Dedifferentiated amniotic fluid mesenchymal stem cell (primary cell): Measurements from ENCODE around the gene CA5A.
"Not testable (repeated sequence)": the region's sequence is repeated elsewhere in the genome, so short reads cannot be mapped to it uniquely, and the experiment has no call there.

Experiments used
- DNase-seq: peaks from one replicate; pipeline ENCODE4 v3.0.0-alpha.2; 2016; ENCODE audit errors: extremely low spot score

Gene CA5A

GRCh38 chr16:87924041-87924810 lies 12.1 kb downstream of the CA5A start:
- no peak for DNase-seq

DNA sequence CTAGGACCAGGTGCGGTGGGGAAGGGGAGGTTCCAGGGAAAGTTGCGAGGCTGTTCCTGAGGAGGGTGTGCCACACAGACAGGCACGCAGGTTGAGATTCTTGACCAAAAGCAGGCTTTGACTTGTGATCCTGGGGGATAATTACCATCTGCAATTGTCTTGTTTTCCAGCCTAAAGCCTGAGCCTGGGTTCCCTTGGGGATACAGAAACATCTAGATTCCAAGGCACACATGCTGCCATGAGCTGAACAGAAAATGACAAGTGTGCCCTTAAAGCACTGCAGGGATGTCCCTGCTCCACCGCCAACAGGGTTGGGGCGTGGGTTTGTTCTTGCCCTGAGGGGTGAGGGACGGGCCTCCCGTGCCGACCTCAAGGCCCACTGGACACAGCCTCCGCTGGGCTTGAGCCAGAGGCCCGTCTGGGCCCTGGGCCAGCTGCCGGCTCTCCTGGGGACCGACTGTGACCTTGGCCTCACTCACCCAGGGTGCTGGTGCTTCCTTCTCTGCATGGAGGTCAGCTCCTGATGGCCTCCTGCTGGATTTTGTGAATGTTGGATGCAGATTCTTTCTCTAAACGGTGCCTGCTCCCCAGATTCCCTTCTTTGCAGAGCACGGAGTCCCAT lies 14.0 kb downstream of the CA5A start:
- no peak for DNase-seq

DNA sequence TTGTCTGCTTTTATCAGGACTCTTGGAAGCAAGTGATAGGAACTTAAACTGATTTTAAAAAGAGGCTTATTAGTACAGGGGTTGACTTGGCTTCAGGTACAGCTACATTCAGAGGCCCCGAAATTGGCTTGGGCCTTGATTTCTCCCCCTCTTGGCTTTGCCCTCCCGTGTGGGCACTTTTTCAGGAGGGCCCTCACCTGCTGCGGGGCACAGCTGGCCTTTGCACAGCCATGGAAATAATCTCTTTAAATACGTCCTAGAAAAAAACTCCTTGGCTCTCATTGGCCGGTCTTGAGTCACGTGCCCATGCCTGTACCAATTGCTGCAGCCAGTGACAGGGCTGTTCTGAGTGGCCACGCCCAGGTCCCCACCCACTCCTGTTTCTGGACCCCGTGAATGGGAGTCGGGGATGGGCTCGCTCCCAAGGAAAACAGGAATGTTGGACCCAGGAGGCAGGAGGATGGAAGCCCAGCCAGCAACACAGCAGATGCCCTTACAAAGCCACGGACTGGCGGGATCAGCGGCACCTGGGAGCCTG lies 15.0 kb downstream of the CA5A start:
- no peak for DNase-seq

- DNase-seq, result no peak
Observed at GRCh38 chr16:87919681-87919994, 16.7 kb downstream of the CA5A start.

- DNase-seq, result no peak
Observed at GRCh38 chr16:87918866-87919680, 17.3 kb downstream of the CA5A start.

DNA sequence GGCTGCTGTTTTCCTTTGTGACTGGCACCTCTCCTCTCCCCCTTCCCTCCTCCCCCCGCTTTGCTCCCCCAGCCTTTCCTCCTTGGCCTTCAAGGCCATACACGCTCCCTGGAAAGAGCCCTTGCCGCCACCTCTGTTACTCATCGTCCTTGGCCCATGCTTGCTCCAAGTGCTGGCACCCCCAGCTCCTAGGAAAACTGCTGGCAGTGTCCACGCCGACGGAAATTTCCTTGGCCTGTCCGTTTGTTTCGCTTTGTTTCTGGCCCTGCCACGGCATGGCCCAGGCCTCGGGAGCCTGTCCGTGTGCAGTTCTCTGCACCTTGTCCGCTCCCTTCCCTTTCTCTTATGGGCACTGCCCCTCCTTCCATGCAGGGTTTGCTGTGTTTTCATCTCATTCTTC lies 18.0 kb downstream of the CA5A start:
- no peak for DNase-seq

DNA sequence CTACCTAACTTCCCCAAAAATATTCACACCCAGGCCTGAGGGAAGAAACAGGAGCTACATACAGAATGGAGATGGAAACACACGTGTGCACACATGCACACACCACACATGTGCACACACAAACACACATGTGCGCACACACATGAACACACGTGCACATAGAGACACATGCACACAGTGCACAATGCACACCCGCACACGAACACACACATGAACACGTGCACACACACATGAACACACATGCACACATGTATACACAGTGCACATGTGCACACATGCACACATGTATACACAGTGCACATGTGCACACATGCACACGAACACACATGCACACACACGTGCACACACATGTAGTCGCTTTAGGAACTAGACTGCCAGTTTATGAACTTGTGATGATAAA lies 18.8 kb downstream of the CA5A start:
- DNase-seq, result no peak

DNA sequence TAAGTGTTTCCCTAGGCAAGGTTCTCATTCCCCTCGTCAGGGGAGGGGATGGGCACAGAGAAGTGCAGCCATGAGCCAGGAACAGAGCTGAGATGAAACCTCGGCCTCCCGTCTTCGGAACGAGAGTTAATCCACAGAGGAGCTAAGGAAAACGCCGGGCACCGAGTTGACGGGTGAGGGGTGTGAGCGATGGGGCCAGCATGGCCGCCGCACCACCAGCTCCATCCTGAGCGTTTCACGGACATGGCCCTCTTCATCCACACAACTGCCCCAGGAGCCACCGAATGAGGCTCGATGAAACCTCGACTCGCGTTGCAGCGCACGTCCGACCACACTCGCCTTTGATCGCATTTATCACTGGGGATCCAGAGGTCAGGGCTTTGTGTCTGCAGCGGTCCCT lies 21.5 kb downstream of the CA5A start:
- no peak for DNase-seq

DNA sequence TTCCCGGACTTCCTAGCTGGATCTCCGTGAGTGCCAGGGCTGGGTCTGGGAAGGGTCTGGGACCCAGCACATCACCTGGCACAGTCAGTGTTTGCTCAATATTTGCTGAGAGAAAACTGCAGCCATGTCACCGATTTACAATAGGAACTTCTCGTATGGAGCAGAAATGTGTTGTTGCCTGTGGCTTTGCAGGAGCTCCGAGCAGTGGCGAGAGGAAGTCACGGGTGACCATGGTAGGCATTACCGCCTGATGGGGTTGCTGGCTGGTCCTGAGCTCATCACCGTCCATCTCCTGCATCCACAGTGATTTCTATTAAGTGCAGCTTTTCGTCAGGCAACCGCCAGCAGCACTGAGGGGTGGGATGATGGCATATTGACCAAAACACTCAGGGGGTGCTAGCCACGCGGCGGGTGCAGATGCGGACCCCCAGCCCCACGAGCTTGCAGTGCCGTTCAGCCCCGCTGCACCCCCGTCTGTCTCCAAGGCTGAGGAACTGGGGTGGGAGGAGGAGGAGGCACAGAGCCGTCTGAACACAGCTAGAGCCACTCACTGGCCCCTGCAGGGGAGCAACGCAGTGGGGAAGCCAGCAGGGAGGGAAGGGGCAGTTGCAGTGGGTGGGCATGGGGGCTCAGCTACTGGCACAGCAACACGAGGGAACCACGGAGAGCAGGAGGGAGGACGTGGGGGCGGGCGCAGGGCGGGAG lies 22.2 kb downstream of the CA5A start:
- not testable (repeated sequence) for DNase-seq

- not testable (repeated sequence) for DNase-seq
Observed at GRCh38 chr16:87912691-87913090, 23.6 kb downstream of the CA5A start.

- DNase-seq, result not testable (repeated sequence)
Observed at GRCh38 chr16:87911106-87911763, 25.1 kb downstream of the CA5A start.

GRCh38 chr16:87909203-87909935 lies 27.0 kb downstream of the CA5A start:
- peak; percentile 27 for DNase-seq

DNA sequence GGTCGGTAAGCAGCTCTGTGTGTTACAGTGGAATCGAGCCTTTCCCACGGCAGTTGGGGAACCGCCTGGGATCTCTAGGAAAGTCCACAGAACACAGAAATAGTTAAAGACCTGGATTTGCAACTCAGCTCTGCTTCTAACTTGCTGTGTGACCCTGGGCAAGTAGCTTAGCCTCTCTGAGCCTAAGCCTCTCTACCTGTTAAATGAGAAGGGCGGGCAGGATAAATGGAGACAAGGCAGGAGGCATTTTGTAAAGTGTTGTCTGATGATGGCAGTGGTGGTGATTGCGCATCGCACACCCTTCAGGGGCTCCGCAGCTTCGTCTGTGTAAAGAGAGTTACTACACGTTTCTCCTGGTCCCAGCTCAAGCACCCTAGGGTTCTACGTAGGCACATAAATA lies 28.2 kb downstream of the CA5A start:
- DNase-seq, result not testable (repeated sequence)

DNA sequence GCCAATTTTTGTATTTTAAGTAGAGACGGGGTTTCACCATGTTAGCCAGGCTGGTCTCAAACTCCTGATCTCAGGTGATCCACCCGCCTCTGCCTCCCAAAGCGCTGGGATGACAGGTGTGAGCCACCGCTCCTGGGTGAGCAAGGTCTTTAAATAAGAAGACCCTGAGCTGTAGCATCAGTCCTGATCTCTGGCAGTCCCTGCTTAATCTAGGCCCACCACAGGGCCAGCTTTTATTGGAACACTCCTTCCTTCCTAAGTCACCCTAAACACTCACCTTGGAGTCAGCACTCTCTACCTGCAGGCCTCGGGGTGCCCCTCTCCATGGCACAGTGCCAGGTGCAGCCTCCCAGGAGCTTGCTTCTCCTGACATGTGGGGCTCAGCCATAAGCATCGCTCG lies 30.8 kb downstream of the CA5A start:
- not testable (repeated sequence) for DNase-seq

GRCh38 chr16:87904963-87905362 lies 31.4 kb downstream of the CA5A start:
- DNase-seq, result not testable (repeated sequence)

DNA sequence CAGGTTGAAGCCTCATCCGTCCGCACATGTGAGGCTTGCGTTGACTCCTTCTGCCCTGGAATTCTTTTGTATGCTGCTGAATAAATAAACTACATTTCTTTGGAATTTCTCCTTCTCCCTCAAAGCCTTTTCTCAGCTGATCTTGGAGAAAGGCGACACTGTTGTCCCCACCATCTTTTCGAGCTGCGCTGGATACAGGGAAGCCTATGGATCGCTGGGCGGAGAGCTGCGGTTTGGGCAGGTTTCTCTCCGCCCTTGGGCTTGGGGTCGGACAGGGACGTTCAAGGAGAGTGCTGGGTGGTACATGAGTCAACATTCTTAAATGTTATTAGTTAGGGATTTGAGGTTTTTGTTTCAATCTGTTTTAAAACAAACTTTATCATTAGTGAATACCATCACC lies 35.8 kb downstream of the CA5A start:
- DNase-seq, result not testable (repeated sequence)

- DNase-seq, result no peak
Observed at GRCh38 chr16:87897521-87898505, 38.5 kb downstream of the CA5A start.

DNA sequence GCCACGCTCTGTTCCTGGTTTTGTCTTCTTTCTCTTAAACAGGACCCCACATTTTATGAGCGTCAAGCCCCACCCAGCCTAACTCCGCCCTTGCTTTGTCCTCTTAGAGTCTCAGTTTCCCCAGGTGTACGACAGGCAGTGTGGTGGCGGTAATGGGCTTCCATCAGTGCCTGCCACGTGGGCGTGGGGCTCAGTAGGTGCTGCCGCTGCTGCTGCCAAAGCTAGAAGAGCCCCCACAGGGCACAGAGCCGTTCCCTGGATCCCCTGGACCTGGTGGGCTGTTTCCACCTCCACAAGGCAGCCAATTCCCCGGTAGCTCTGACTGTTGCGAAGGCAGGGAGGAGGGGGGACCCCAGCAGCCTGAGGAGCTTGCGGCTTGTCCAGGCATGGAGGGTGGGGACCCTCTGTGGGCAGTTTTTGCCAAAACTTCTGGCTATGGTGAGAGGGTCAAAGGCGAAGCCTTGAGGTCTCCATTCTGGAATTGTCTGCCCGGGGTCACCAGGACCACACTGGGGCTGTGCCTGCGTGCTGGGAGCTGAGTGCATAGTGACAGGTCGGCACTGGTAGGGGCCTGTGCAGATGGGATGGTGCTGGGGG lies 39.3 kb downstream of the CA5A start:
- DNase-seq, result not testable (repeated sequence)
